ENCODE data around the gene TRMT1. TPM values are rescaled to one million over a fixed set of nuclear protein-coding genes. Genes with fewer than 3 reads are reported as not detected.
A peak's percentile ranks its signal among the peaks of the same experiment; 100 is the strongest.

TRMT1 gene
- total and polyA plus RNA-seq, 2 experiments from 2014 or later = 88.6 to 90.1 TPM

DNA sequence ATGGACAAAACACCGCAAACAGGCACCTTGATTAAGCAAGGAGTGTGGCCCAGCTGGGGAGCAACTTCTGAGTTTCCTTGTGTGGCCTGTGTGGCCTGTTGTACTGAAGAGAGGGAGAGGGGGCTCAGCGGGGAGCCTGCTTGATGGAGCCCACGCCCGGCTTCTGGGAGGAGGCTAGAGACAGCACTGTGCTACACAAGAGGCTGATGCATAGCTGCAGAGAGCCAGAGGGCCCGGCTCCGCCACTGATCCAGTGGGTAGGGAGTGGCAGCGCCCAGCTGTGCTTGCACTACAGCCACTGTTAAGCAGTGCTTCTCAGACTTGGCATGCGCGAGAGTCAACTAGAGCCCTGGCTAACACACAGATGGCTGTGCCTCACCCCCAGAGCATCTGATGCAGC is 32.9 kb downstream of the TRMT1 start:
- H3K36me3 Mint-ChIP-seq (ENCODE audit: low read depth) = no peaks in the 10 kb centered on the region
- no peak overlapping the region; the same call in 2 of the 3 replicates for H3K4me3 Mint-ChIP-seq
- Histone ChIP-seq H3K4me3 (no peak overlapping the region), H3K27ac (ENCODE audit: low read depth) (no peak overlapping the region), H3K36me3 (ENCODE audit: insufficient read depth) (no peaks in the 10 kb centered on the region), H4K20me1 (replicated peaks; ENCODE audit: insufficient read depth) (no peaks in the 10 kb centered on the region), H3K9me2 (ENCODE audit: insufficient read depth) (no peaks in the 10 kb centered on the region), H3K4me1 (ENCODE audit: insufficient read depth) (peaks cover 16% of the 10 kb centered on the region), H3K79me2 (replicated peaks; ENCODE audit: insufficient read depth) (no peaks in the 10 kb centered on the region), H3K4me2 (no peak overlapping the region), H3F3A (replicated peaks; ENCODE audit: low read depth) (0 out of 2 replicates have a peak, but pooled peaks cover 11% of the 10 kb centered on the region), H3K27me3 (ENCODE audit: insufficient read depth) (no peaks in the 10 kb centered on the region; the same call in 1 of the 2 replicates), H2AFZ (peak overlapping the region; percentile 92; the same call in 1 of the 2 replicates)
- ATAC-seq = peak; percentile 6; the same call in 1 of the 3 replicates
- H3K27ac Mint-ChIP-seq = no peak overlapping the region
- TF ChIP-seq, protein P1, sequence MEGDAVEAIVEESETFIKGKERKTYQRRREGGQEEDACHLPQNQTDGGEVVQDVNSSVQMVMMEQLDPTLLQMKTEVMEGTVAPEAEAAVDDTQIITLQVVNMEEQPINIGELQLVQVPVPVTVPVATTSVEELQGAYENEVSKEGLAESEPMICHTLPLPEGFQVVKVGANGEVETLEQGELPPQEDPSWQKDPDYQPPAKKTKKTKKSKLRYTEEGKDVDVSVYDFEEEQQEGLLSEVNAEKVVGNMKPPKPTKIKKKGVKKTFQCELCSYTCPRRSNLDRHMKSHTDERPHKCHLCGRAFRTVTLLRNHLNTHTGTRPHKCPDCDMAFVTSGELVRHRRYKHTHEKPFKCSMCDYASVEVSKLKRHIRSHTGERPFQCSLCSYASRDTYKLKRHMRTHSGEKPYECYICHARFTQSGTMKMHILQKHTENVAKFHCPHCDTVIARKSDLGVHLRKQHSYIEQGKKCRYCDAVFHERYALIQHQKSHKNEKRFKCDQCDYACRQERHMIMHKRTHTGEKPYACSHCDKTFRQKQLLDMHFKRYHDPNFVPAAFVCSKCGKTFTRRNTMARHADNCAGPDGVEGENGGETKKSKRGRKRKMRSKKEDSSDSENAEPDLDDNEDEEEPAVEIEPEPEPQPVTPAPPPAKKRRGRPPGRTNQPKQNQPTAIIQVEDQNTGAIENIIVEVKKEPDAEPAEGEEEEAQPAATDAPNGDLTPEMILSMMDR (conservative IDR thresholded peaks at IDR 0.05; ENCODE audit: low read depth in 2 of 2) = no peak
- TF ChIP-seq NANOG (IDR thresholded peaks at IDR 0.05; ENCODE audit: borderline replicate concordance) (no peak), ZNF331 (CRISPR knock-in tag; IDR thresholded peaks at IDR 0.05; ENCODE audit: low read depth) (no peak), CREB1 (CRISPR knock-in tag; IDR thresholded peaks at IDR 0.05; ENCODE audit: low read depth) (no peak)
- TF ChIP-seq, protein P2, sequence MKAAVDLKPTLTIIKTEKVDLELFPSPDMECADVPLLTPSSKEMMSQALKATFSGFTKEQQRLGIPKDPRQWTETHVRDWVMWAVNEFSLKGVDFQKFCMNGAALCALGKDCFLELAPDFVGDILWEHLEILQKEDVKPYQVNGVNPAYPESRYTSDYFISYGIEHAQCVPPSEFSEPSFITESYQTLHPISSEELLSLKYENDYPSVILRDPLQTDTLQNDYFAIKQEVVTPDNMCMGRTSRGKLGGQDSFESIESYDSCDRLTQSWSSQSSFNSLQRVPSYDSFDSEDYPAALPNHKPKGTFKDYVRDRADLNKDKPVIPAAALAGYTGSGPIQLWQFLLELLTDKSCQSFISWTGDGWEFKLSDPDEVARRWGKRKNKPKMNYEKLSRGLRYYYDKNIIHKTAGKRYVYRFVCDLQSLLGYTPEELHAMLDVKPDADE (IDR thresholded peaks at IDR 0.05) = no peak
- TF ChIP-seq, protein P3, sequence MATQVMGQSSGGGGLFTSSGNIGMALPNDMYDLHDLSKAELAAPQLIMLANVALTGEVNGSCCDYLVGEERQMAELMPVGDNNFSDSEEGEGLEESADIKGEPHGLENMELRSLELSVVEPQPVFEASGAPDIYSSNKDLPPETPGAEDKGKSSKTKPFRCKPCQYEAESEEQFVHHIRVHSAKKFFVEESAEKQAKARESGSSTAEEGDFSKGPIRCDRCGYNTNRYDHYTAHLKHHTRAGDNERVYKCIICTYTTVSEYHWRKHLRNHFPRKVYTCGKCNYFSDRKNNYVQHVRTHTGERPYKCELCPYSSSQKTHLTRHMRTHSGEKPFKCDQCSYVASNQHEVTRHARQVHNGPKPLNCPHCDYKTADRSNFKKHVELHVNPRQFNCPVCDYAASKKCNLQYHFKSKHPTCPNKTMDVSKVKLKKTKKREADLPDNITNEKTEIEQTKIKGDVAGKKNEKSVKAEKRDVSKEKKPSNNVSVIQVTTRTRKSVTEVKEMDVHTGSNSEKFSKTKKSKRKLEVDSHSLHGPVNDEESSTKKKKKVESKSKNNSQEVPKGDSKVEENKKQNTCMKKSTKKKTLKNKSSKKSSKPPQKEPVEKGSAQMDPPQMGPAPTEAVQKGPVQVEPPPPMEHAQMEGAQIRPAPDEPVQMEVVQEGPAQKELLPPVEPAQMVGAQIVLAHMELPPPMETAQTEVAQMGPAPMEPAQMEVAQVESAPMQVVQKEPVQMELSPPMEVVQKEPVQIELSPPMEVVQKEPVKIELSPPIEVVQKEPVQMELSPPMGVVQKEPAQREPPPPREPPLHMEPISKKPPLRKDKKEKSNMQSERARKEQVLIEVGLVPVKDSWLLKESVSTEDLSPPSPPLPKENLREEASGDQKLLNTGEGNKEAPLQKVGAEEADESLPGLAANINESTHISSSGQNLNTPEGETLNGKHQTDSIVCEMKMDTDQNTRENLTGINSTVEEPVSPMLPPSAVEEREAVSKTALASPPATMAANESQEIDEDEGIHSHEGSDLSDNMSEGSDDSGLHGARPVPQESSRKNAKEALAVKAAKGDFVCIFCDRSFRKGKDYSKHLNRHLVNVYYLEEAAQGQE (IDR thresholded peaks at IDR 0.05; ENCODE audit: unreplicated experiment) = no peak
- H3K4me1 Mint-ChIP-seq = peaks cover 32% of the 10 kb centered on the region
- H3K27me3 Mint-ChIP-seq (ENCODE audit: insufficient read depth, low read depth, poor library complexity) = peaks cover 45% of the 10 kb centered on the region
- DNase-seq (ENCODE audit: low spot score) = no peak
- no peaks in the 10 kb centered on the region; the same call in 2 of the 3 replicates for H3K9me3 Mint-ChIP-seq

DNA sequence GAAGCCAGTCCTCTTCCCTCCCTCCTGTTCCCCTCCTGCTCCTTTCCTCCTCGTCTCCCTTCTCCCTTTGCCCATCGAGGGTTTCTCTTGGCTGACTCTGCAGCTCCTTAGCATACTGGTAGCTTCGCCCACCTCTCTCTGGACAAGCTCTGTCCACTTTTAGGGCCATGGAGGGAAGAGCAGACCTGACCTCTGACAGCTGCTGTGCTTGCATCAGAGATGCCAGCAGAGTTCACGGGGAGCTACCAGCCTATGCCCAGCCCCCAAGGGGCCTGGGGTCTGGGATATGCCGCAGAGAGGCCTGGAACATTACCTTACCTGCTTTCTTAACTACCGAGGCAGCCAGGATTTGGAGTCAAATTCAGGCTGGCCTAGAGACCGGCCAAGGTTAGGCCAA is 33.5 kb downstream of the TRMT1 start:
- H3K36me3 Mint-ChIP-seq (ENCODE audit: low read depth) = no peaks in the 10 kb centered on the region
- H3K9me3 Mint-ChIP-seq = no peaks in the 10 kb centered on the region; the same call in 2 of the 3 replicates
- 0 out of 2 replicates have a peak, but pooled peaks cover 11% of the 10 kb centered on the region for H3F3A ChIP-seq (replicated peaks; ENCODE audit: low read depth)
- ATAC-seq = no peak
- H3K27ac ChIP-seq (ENCODE audit: low read depth) = no peak overlapping the region
- peaks cover 22% of the 10 kb centered on the region for H3K4me1 ChIP-seq (ENCODE audit: insufficient read depth)
- peak overlapping the region; percentile 68 for H3K4me2 ChIP-seq
- no peaks in the 10 kb centered on the region for H4K20me1 ChIP-seq (replicated peaks; ENCODE audit: insufficient read depth)
- peaks cover 32% of the 10 kb centered on the region for H3K4me1 Mint-ChIP-seq
- H3K4me3 Mint-ChIP-seq = peak overlapping the region; percentile 26; the same call in 1 of the 3 replicates
- no peak overlapping the region for H3K4me3 ChIP-seq
- H3K36me3 ChIP-seq (ENCODE audit: insufficient read depth) = no peaks in the 10 kb centered on the region
- DNase-seq (ENCODE audit: low spot score) = no peak
- H3K27ac Mint-ChIP-seq = no peak overlapping the region
- peaks cover 41% of the 10 kb centered on the region for H3K27me3 Mint-ChIP-seq (ENCODE audit: insufficient read depth, low read depth, poor library complexity)
- H3K9me2 ChIP-seq (ENCODE audit: insufficient read depth) = no peaks in the 10 kb centered on the region
- H3K27me3 ChIP-seq (ENCODE audit: insufficient read depth) = no peaks in the 10 kb centered on the region; the same call in 1 of the 2 replicates
- no peaks in the 10 kb centered on the region for H3K79me2 ChIP-seq (replicated peaks; ENCODE audit: insufficient read depth)
- peak overlapping the region; percentile 92 for H2AFZ ChIP-seq
- TF ChIP-seq, protein P4, sequence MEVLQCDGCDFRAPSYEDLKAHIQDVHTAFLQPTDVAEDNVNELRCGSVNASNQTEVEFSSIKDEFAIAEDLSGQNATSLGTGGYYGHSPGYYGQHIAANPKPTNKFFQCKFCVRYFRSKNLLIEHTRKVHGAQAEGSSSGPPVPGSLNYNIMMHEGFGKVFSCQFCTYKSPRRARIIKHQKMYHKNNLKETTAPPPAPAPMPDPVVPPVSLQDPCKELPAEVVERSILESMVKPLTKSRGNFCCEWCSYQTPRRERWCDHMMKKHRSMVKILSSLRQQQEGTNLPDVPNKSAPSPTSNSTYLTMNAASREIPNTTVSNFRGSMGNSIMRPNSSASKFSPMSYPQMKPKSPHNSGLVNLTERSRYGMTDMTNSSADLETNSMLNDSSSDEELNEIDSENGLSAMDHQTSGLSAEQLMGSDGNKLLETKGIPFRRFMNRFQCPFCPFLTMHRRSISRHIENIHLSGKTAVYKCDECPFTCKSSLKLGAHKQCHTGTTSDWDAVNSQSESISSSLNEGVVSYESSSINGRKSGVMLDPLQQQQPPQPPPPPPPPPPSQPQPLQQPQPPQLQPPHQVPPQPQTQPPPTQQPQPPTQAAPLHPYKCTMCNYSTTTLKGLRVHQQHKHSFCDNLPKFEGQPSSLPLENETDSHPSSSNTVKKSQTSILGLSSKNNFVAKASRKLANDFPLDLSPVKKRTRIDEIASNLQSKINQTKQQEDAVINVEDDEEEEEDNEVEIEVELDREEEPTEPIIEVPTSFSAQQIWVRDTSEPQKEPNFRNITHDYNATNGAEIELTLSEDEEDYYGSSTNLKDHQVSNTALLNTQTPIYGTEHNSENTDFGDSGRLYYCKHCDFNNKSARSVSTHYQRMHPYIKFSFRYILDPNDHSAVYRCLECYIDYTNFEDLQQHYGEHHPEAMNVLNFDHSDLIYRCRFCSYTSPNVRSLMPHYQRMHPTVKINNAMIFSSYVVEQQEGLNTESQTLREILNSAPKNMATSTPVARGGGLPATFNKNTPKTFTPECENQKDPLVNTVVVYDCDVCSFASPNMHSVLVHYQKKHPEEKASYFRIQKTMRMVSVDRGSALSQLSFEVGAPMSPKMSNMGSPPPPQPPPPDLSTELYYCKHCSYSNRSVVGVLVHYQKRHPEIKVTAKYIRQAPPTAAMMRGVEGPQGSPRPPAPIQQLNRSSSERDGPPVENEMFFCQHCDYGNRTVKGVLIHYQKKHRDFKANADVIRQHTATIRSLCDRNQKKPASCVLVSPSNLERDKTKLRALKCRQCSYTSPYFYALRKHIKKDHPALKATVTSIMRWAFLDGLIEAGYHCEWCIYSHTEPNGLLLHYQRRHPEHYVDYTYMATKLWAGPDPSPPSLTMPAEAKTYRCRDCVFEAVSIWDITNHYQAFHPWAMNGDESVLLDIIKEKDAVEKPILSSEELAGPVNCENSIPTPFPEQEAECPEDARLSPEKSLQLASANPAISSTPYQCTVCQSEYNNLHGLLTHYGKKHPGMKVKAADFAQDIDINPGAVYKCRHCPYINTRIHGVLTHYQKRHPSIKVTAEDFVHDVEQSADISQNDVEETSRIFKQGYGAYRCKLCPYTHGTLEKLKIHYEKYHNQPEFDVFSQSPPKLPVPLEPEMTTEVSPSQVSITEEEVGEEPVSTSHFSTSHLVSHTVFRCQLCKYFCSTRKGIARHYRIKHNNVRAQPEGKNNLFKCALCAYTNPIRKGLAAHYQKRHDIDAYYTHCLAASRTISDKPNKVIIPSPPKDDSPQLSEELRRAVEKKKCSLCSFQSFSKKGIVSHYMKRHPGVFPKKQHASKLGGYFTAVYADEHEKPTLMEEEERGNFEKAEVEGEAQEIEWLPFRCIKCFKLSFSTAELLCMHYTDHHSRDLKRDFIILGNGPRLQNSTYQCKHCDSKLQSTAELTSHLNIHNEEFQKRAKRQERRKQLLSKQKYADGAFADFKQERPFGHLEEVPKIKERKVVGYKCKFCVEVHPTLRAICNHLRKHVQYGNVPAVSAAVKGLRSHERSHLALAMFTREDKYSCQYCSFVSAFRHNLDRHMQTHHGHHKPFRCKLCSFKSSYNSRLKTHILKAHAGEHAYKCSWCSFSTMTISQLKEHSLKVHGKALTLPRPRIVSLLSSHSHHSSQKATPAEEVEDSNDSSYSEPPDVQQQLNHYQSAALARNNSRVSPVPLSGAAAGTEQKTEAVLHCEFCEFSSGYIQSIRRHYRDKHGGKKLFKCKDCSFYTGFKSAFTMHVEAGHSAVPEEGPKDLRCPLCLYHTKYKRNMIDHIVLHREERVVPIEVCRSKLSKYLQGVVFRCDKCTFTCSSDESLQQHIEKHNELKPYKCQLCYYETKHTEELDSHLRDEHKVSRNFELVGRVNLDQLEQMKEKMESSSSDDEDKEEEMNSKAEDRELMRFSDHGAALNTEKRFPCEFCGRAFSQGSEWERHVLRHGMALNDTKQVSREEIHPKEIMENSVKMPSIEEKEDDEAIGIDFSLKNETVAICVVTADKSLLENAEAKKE (CRISPR knock-in tag; IDR thresholded peaks at IDR 0.05) = no peak
- TF ChIP-seq CREB1 (CRISPR knock-in tag; IDR thresholded peaks at IDR 0.05; ENCODE audit: low read depth) (no peak), NANOG (IDR thresholded peaks at IDR 0.05; ENCODE audit: borderline replicate concordance) (no peak), EZH2phosphoT487 (IDR thresholded peaks at IDR 0.05; ENCODE audit: unreplicated experiment) (no peak), ZNF331 (CRISPR knock-in tag; IDR thresholded peaks at IDR 0.05; ENCODE audit: low read depth) (no peak)

Measured in GM23338 (cell line).